Aorta (tissue), 5 donors: ENCODE results near the gene RBMS1. TPM values are rescaled to one million over a fixed set of nuclear protein-coding genes. Genes with fewer than 3 reads are reported as not detected.
"Not testable (repeated sequence)": the region's sequence is repeated elsewhere in the genome, so short reads cannot be mapped to it uniquely, and the experiment has no call there.

Source experiments
- ATAC-seq: fragments of 200-7000 bp; cut with Tn5 transposase; one replicate; pipeline ENCODE4 v1.9.1; 2022; ENCODE audit warnings: moderate library complexity; ENCODE audit not compliant: low FRiP score
- DNase-seq, 2 donors: peaks; one replicate each; pipeline ENCODE4 v3.0.0-alpha.2; 2020
- H3K27ac ChIP-seq, 2 donors: one replicate each; pipeline ENCODE4 v1.5.1; 2013; ENCODE audit warnings: low read length in 2 of 2, mild to moderate bottlenecking in 2 of 2, moderate library complexity in 2 of 2, control low read depth in 1 of 2, inconsistent platforms in 1 of 2, low read depth in 1 of 2
- H3K27me3 ChIP-seq, 2 donors: one replicate each; pipeline ENCODE4 v1.6.1; 2013; ENCODE audit warnings: control low read depth in 1 of 2, low read length in 1 of 2, mild to moderate bottlenecking in 1 of 2, moderate library complexity in 1 of 2; ENCODE audit not compliant: insufficient read depth in 2 of 2, control insufficient read depth in 1 of 2
- H3K36me3 ChIP-seq, 2 donors: one replicate each; pipeline ENCODE4 v1.6.1; 2013; ENCODE audit warnings: control low read depth in 1 of 2, low read length in 1 of 2, mild to moderate bottlenecking in 1 of 2; ENCODE audit not compliant: insufficient read depth in 2 of 2, control insufficient read depth in 1 of 2
- H3K4me1 ChIP-seq, 2 donors: one replicate each; pipeline ENCODE4 v1.6.1; 2013; ENCODE audit warnings: low read length in 2 of 2, control low read depth in 1 of 2, mild to moderate bottlenecking in 1 of 2, moderate library complexity in 1 of 2; ENCODE audit not compliant: insufficient read depth in 2 of 2, control insufficient read depth in 1 of 2
- H3K4me3 ChIP-seq, 2 donors: one replicate each; pipeline ENCODE4 v1.5.1; 2013; ENCODE audit warnings: low read length in 2 of 2, control low read depth in 1 of 2, mild to moderate bottlenecking in 1 of 2
- H3K9me3 ChIP-seq: one replicate; pipeline ENCODE4 v1.6.1; 2013; ENCODE audit warnings: mild to moderate bottlenecking, low read length; ENCODE audit not compliant: control insufficient read depth
- WGBS, 2 donors: extraction: QIAGEN DNeasy Blood & Tissue Kit; methylation state at CpG; one replicate each; pipeline ENCODE4 v1.1.7; 2013; 5-methylcytosine and 5-hydroxymethylcytosine counted together
- intact Hi-C, 2 donors: fragments of 100-400 bp; cut with DNase I; formaldehyde crosslinking; loops; one replicate each; pipeline versions ENCODE4 v1.14.2 to v1.15.0; 2022
- polyA plus RNA-seq, 2 donors: library from polyadenylated mRNA; stranded (reverse); fragments of 200-250 nt; gene quantifications; one replicate each; pipeline ENCODE4 v1.2.3, GENCODE V29; 2013
- total RNA-seq, 2 donors: library from RNA; stranded (reverse); fragmentation: NEBNext Ultra II Directional; extraction: Animal tissue kit (Norgen Biotek cat#: 25700); gene quantifications; one replicate each; pipeline ENCODE4 v1.2.1, GENCODE V29; 2021
- donor health status: healthy with polysubstance abuse.
- donor health status: Bipolar disorder and iron deficiency.
- donor health status: DM: no; HTN: no; CAD: no.
- donor health status: DM: no; HTN: no; CAD: no.
- donor health status: DM: yes; HTN: yes; CAD: no.

The RBMS1 gene
- total and polyA plus RNA-seq, 4 donors, result 32.8 to 146 (median 99.3) TPM

GRCh38 chr2:160368988-160369930, 124.3 kb downstream of the RBMS1 start:
- Histone ChIP-seq H3K36me3 (no peaks in the 10 kb centered on the region), H3K4me3 (no peak overlapping the region), H3K27me3 (no peaks in the 10 kb centered on the region), H3K9me3 (no peaks in the 10 kb centered on the region), H3K4me1 (peaks cover 8 to 13% of the 10 kb centered on the region in 2 donors), H3K27ac (peak overlapping the region in 1 of 2 donors; percentile 34)
- ATAC-seq, result no peak
- no peak for DNase-seq
- 75 to 78% methylated on average over 7 of the region's 7 CpGs for WGBS, 2 donors
- intact Hi-C loops, result no loop called here

- intact Hi-C loops, result no loop called here
- Histone ChIP-seq H3K36me3 (no peaks in the 10 kb centered on the region), H3K9me3 (no peaks in the 10 kb centered on the region), H3K27me3 (no peaks in the 10 kb centered on the region), H3K27ac (no peak overlapping the region), H3K4me1 (peaks cover 8% of the 10 kb centered on the region in 2 donors), H3K4me3 (no peak overlapping the region)
- 28 to 34% methylated on average over 7 of the region's 7 CpGs for WGBS, 2 donors
- DNase-seq, result no peak
- ATAC-seq, result peak; percentile 42
Observed at GRCh38 chr2:160367887-160368286, 125.7 kb downstream of the RBMS1 start.

GRCh38 chr2:160367139-160367538, 126.5 kb downstream of the RBMS1 start:
- H3K27me3 ChIP-seq, H3K4me1 ChIP-seq, H3K27ac ChIP-seq, H3K9me3 ChIP-seq, DNase-seq, intact Hi-C loops, H3K36me3 ChIP-seq, H3K4me3 ChIP-seq, ATAC-seq: not testable (repeated sequence)
- 46 to 58% methylated on average over 4 of the region's 4 CpGs for WGBS, 2 donors

GRCh38 chr2:160366474-160366873, 127.1 kb downstream of the RBMS1 start:
- ATAC-seq (no peak), DNase-seq (no peak)
- no peak overlapping the region for H3K27ac ChIP-seq
- no peaks in the 10 kb centered on the region for H3K36me3 ChIP-seq
- peaks cover 6 to 7% of the 10 kb centered on the region in 2 donors for H3K4me1 ChIP-seq
- no peaks in the 10 kb centered on the region for H3K9me3 ChIP-seq
- H3K4me3 ChIP-seq, result no peak overlapping the region
- H3K27me3 ChIP-seq, result no peaks in the 10 kb centered on the region
- intact Hi-C loops, result no loop called here
- 68 to 77% methylated on average over 1 of the region's 1 CpG for WGBS, 2 donors

GRCh38 chr2:160365716-160366367, 127.8 kb downstream of the RBMS1 start:
- intact Hi-C loops, result no loop called here
- ATAC-seq, result peak; percentile 69
- peak; percentile 74 to 79 for DNase-seq
- Histone ChIP-seq H3K27ac (no peak overlapping the region), H3K4me1 (peaks cover 6 to 7% of the 10 kb centered on the region in 2 donors), H3K36me3 (no peaks in the 10 kb centered on the region), H3K27me3 (no peaks in the 10 kb centered on the region), H3K9me3 (no peaks in the 10 kb centered on the region), H3K4me3 (no peak overlapping the region)
- WGBS, 2 donors, result 16 to 19% methylated on average over 5 of the region's 5 CpGs

- Histone ChIP-seq H3K4me1 (peaks cover 6 to 7% of the 10 kb centered on the region in 2 donors), H3K27ac (no peak overlapping the region)
- WGBS, 2 donors, result 72 to 74% methylated on average over 2 of the region's 2 CpGs
Observed at GRCh38 chr2:160364364-160364763, 129.2 kb downstream of the RBMS1 start.

GRCh38 chr2:160363961-160364360, 129.6 kb downstream of the RBMS1 start:
- ATAC-seq (no peak), DNase-seq (no peak)
- Histone ChIP-seq H3K27ac (no peak overlapping the region), H3K9me3 (no peaks in the 10 kb centered on the region), H3K4me1 (peaks cover 4 to 7% of the 10 kb centered on the region in 2 donors), H3K4me3 (no peak overlapping the region), H3K27me3 (no peaks in the 10 kb centered on the region), H3K36me3 (no peaks in the 10 kb centered on the region)
- WGBS, 2 donors, result 35 to 38% methylated on average over 3 of the region's 3 CpGs
- intact Hi-C loops, result no loop called here

More at GRCh38 chr2:160364364-160364763, 129.2 kb downstream of the RBMS1 start:
- no peaks in the 10 kb centered on the region for H3K9me3 ChIP-seq
- intact Hi-C loops, result no loop called here
- H3K36me3 ChIP-seq, result no peaks in the 10 kb centered on the region
- DNase-seq (no peak), ATAC-seq (no peak)
- H3K27me3 ChIP-seq, result no peaks in the 10 kb centered on the region
- H3K4me3 ChIP-seq, result no peak overlapping the region

GRCh38 chr2:160363055-160363454, 130.6 kb downstream of the RBMS1 start:
- DNase-seq (no peak), ATAC-seq (no peak)
- intact Hi-C loops, result no loop called here
- Histone ChIP-seq H3K36me3 (no peaks in the 10 kb centered on the region), H3K4me3 (no peak overlapping the region), H3K27me3 (no peaks in the 10 kb centered on the region), H3K27ac (no peak overlapping the region), H3K4me1 (peaks cover 3 to 7% of the 10 kb centered on the region in 2 donors), H3K9me3 (no peaks in the 10 kb centered on the region)
- 66 to 72% methylated on average over 4 of the region's 4 CpGs for WGBS, 2 donors
